Ishikawa (cell line): ENCODE measurements around the gene GSTO2.

Source experiments
- CEBPB ChIP-seq: IDR thresholded peaks from 2 replicates; pipeline ENCODE4 v1.6.1; 2012
- CREB1 ChIP-seq: IDR thresholded peaks from 2 replicates; pipeline ENCODE4 v1.6.1; 2012; ENCODE audit warnings: low read depth
- EGR1 ChIP-seq: IDR thresholded peaks from 2 replicates; pipeline ENCODE4 v1.6.1; 2012
- EP300 ChIP-seq: IDR thresholded peaks from 2 replicates; pipeline ENCODE4 v1.6.1; 2012; ENCODE audit warnings: borderline replicate concordance
- FOXM1 ChIP-seq: IDR thresholded peaks from 2 replicates; pipeline ENCODE4 v1.6.1; 2012; ENCODE audit warnings: low read depth, borderline replicate concordance
- NFIC ChIP-seq: IDR thresholded peaks from 2 replicates; pipeline ENCODE4 v1.6.1; 2012
- RAD21 ChIP-seq: IDR thresholded peaks from 2 replicates; pipeline ENCODE4 v1.6.1; 2012; ENCODE audit warnings: low read depth
- TAF1 ChIP-seq: IDR thresholded peaks from 2 replicates; pipeline ENCODE4 v1.6.1; 2012; ENCODE audit warnings: low read depth, mild to moderate bottlenecking
- TCF12 ChIP-seq: IDR thresholded peaks from 2 replicates; pipeline ENCODE4 v1.6.1; 2012; ENCODE audit warnings: low read depth
- TEAD4 ChIP-seq: IDR thresholded peaks from 2 replicates; pipeline ENCODE4 v1.6.1; 2012
- YY1 ChIP-seq: IDR thresholded peaks from 2 replicates; pipeline ENCODE4 v1.6.1; 2012; ENCODE audit warnings: low read depth
- ZBTB7A ChIP-seq: IDR thresholded peaks from 2 replicates; pipeline ENCODE4 v1.6.1; 2012; ENCODE audit warnings: low read depth
- TF ChIP-seq, protein P1 (sequence below): IDR thresholded peaks from 2 replicates; pipeline ENCODE4 v1.6.1; 2012
- TF ChIP-seq, protein P2 (sequence below): IDR thresholded peaks from 2 replicates; pipeline ENCODE4 v1.6.1; 2012; ENCODE audit warnings: low read depth, mild to moderate bottlenecking
- TF ChIP-seq, protein P3 (sequence below): IDR thresholded peaks from 2 replicates; pipeline ENCODE4 v1.6.1; 2012

The GSTO2 gene

DNA sequence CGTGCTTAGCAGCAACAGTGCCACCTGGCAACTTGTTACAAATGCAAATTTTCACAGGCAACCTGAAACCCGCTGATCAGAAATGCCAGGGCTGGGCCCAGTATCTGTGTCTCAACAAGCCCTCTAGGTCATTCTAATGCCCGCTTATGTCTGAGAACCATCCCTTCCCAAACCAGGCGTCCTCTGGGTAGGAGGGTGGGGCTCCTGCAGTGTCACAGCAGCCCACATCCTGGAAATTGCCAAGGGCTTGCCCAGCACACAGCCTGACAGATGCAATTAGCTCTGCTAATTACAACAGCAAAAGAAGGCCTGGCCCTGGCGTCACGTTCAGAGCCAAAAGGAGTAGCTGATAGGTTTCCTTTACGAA, 53.4 kb downstream of the GSTO2 start:
- TF ChIP-seq TCF12 (no peak), TEAD4 (no peak), YY1 (no peak), CEBPB (no peak), EGR1 (no peak), NFIC (no peak), FOXM1 (no peak), RAD21 (no peak), TAF1 (no peak), CREB1 (no peak), ZBTB7A (no peak)
- TF ChIP-seq, protein P1, sequence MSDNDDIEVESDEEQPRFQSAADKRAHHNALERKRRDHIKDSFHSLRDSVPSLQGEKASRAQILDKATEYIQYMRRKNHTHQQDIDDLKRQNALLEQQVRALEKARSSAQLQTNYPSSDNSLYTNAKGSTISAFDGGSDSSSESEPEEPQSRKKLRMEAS: no peak
- TF ChIP-seq, protein P2, sequence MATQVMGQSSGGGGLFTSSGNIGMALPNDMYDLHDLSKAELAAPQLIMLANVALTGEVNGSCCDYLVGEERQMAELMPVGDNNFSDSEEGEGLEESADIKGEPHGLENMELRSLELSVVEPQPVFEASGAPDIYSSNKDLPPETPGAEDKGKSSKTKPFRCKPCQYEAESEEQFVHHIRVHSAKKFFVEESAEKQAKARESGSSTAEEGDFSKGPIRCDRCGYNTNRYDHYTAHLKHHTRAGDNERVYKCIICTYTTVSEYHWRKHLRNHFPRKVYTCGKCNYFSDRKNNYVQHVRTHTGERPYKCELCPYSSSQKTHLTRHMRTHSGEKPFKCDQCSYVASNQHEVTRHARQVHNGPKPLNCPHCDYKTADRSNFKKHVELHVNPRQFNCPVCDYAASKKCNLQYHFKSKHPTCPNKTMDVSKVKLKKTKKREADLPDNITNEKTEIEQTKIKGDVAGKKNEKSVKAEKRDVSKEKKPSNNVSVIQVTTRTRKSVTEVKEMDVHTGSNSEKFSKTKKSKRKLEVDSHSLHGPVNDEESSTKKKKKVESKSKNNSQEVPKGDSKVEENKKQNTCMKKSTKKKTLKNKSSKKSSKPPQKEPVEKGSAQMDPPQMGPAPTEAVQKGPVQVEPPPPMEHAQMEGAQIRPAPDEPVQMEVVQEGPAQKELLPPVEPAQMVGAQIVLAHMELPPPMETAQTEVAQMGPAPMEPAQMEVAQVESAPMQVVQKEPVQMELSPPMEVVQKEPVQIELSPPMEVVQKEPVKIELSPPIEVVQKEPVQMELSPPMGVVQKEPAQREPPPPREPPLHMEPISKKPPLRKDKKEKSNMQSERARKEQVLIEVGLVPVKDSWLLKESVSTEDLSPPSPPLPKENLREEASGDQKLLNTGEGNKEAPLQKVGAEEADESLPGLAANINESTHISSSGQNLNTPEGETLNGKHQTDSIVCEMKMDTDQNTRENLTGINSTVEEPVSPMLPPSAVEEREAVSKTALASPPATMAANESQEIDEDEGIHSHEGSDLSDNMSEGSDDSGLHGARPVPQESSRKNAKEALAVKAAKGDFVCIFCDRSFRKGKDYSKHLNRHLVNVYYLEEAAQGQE: no peak

DNA sequence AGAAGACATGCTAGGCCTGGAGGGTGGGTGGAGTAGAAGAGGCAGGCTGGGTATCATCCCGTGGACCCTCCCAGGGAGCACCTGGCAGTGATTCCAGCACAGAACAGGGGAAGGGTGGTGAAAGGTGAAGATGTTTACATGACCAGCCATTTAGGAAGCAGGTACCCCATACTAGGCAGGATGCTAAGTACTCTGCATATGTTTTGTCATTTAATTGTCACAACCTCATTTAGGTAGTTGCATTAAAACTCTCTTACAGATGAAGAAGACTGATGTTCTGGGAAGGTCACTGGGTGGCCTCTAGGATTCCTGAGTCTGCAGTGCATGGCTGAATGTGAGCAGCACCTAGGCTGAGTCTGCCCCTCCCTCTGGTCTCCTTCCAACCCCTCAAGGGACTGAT, 54.1 kb downstream of the GSTO2 start:
- TF ChIP-seq ZBTB7A: no peak
- TF ChIP-seq EP300: no peak
- TF ChIP-seq CEBPB: no peak
- TF ChIP-seq, protein P3, sequence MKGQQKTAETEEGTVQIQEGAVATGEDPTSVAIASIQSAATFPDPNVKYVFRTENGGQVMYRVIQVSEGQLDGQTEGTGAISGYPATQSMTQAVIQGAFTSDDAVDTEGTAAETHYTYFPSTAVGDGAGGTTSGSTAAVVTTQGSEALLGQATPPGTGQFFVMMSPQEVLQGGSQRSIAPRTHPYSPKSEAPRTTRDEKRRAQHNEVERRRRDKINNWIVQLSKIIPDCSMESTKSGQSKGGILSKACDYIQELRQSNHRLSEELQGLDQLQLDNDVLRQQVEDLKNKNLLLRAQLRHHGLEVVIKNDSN: no peak
- no peak for TF ChIP-seq YY1
- TF ChIP-seq EGR1: no peak
- TF ChIP-seq, protein P1: no peak
- no peak for TF ChIP-seq FOXM1
- TF ChIP-seq TAF1: no peak
- TF ChIP-seq TEAD4: no peak
- no peak for TF ChIP-seq NFIC
- TF ChIP-seq RAD21: no peak
- no peak for TF ChIP-seq TCF12
- TF ChIP-seq, protein P2: no peak
- no peak for TF ChIP-seq CREB1

DNA sequence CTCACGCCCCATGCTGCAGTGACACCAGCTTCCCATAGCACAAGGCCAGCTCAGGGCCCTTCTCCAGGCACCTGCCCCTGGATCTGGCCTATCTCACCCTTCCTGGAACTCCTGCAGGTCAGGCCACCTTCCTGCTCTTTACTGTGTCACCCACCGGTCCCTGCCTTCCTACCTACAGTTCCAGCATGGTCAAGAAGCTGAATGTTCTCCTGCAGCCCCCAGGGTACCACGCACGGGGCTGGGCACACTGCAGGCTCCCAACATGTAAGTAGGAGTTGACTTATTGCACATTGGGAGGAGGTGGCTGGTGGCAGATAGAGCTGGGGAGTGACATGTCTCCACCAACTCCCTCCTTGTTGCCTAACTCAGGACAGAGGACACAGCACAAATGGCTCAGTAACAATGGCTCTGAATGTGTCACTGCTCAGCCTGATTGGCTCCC, 54.8 kb downstream of the GSTO2 start:
- no peak for TF ChIP-seq ZBTB7A
- no peak for TF ChIP-seq YY1
- TF ChIP-seq, protein P2: no peak
- TF ChIP-seq TEAD4: no peak
- no peak for TF ChIP-seq CREB1
- TF ChIP-seq, protein P1: no peak
- TF ChIP-seq EP300: no peak
- no peak for TF ChIP-seq TAF1
- no peak for TF ChIP-seq TCF12
- no peak for TF ChIP-seq RAD21
- TF ChIP-seq CEBPB: no peak
- TF ChIP-seq, protein P3: no peak
- no peak for TF ChIP-seq NFIC
- TF ChIP-seq EGR1: no peak
- TF ChIP-seq FOXM1: no peak

DNA sequence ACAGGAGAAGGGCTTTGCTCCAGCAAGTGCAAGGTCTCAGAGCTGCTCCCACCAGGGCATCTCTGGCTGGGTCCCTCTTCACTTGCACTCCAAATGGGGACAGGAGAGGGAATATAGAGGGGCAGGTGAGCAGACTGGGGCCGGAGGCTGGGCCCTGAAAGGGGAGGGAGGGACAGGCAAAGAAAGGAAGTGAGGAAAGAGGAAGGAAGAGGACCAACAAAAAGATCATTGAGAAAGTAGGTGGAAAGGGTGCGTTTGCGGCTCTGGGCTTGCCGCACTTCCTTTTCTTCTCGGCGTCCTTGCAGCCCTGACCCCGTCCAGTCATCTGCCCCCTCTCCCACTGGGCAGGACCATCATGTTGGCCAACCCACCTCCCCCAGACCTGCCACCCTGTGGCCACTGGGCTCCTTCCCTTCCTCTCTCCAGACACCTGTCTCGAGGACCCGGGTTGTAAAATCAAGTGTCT, 55.3 kb downstream of the GSTO2 start:
- TF ChIP-seq EP300 (no peak), CREB1 (no peak), NFIC (no peak), FOXM1 (no peak), TAF1 (no peak), ZBTB7A (no peak), RAD21 (no peak), YY1 (no peak), TEAD4 (no peak), CEBPB (no peak), TCF12 (no peak), EGR1 (no peak)
- TF ChIP-seq, protein P1: no peak
- TF ChIP-seq, protein P3: no peak
- TF ChIP-seq, protein P2: no peak
